ENCODE measurements around the gene TNFAIP1.

Gene TNFAIP1

DNA sequence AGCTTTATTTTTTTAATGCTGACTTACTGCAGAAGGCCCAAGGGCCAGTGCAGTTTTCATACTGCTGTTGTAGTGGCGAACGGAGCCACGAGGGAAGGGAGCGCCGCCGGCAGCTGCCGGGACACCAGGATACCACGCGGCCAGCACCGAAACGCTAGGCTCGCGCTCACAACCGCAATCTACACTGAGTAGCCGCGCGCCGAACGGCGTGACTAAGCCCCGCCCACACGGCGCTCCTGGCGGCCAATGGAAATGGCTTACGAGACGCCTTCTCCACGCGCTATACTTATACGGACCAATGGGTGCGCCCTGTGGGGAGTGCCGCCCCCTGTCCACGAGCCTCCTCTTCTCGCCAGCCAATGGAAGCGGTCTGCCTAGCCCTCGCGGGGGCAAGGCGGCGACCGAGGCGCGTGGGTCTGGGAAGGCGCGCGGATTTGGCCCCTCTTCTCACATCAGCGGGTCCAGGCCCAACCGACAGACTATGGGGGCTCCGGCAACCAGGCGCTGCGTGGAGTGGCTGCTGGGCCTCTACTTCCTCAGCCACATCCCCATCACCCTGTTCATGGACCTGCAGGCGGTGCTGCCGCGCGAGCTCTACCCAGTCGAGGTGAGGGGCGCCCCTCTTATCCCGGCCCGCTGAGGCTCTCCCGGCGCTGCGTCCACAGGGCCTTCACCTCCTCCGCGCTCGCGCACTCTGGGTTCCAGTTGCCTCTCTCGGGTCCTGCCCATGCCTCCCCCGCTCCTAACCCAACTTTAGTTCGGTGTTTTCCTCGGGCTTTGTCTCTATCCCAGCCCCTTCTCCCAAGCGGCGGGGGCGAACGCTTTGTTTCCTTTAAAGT lies 16.6 kb upstream of the TNFAIP1 start, which contains the start of gene TMEM97:
Gene TMEM97, plus strand, starts transcription at position 442 of the 839 bp plus-strand sequence. Its CDS starts 40 bp downstream, at position 482.
- Mint-ChIP-seq H3K27me3 (no peaks in the 10 kb centered on the region), H3K9me3 (ENCODE audit: low read depth) (no peaks in the 10 kb centered on the region), H3K27ac (peak within 1 kb of the TSS; percentile 83), H3K36me3 (peaks cover 10% of the 10 kb centered on the region), H3K4me3 (peak within 1 kb of the TSS; percentile 93), H3K4me1 (ENCODE audit: low read depth) (peaks cover 26% of the 10 kb centered on the region)

- Mint-ChIP-seq H3K4me3 (peak overlapping the region; percentile 93), H3K27me3 (no peaks in the 10 kb centered on the region), H3K36me3 (peaks cover 10% of the 10 kb centered on the region), H3K4me1 (ENCODE audit: low read depth) (peaks cover 26% of the 10 kb centered on the region), H3K27ac (peak overlapping the region; percentile 83), H3K9me3 (ENCODE audit: low read depth) (no peaks in the 10 kb centered on the region)
These were observed 16.0 kb upstream of the TNFAIP1 start for GRCh38 chr17:28319598-28319935.

GRCh38 chr17:28320215-28321061 lies 15.1 kb upstream of the TNFAIP1 start:
- Mint-ChIP-seq H3K27ac (peak overlapping the region; percentile 5), H3K36me3 (peaks cover 10% of the 10 kb centered on the region), H3K27me3 (no peaks in the 10 kb centered on the region), H3K4me1 (ENCODE audit: low read depth) (peaks cover 26% of the 10 kb centered on the region), H3K9me3 (ENCODE audit: low read depth) (no peaks in the 10 kb centered on the region), H3K4me3 (peak overlapping the region; percentile 93)

- no peaks in the 10 kb centered on the region for H3K27me3 Mint-ChIP-seq
- H3K4me3 Mint-ChIP-seq: no peak overlapping the region
- no peaks in the 10 kb centered on the region for H3K9me3 Mint-ChIP-seq (ENCODE audit: low read depth)
- no peak overlapping the region for H3K27ac Mint-ChIP-seq
- H3K36me3 Mint-ChIP-seq: peaks cover 14% of the 10 kb centered on the region
- H3K4me1 Mint-ChIP-seq (ENCODE audit: low read depth): peaks cover 20% of the 10 kb centered on the region
These were observed 11.3 kb upstream of the TNFAIP1 start for GRCh38 chr17:28324267-28324745.

GRCh38 chr17:28324781-28325180 lies 10.8 kb upstream of the TNFAIP1 start:
- Mint-ChIP-seq H3K36me3 (peaks cover 14% of the 10 kb centered on the region), H3K27me3 (no peaks in the 10 kb centered on the region), H3K27ac (no peak overlapping the region), H3K9me3 (ENCODE audit: low read depth) (no peaks in the 10 kb centered on the region), H3K4me1 (ENCODE audit: low read depth) (peaks cover 18% of the 10 kb centered on the region), H3K4me3 (no peak overlapping the region)

GRCh38 chr17:28325211-28325610 lies 10.3 kb upstream of the TNFAIP1 start:
- Mint-ChIP-seq H3K4me1 (ENCODE audit: low read depth) (peaks cover 14% of the 10 kb centered on the region), H3K4me3 (no peak overlapping the region), H3K27ac (no peak overlapping the region), H3K36me3 (peaks cover 14% of the 10 kb centered on the region), H3K27me3 (no peaks in the 10 kb centered on the region), H3K9me3 (ENCODE audit: low read depth) (no peaks in the 10 kb centered on the region)

DNA sequence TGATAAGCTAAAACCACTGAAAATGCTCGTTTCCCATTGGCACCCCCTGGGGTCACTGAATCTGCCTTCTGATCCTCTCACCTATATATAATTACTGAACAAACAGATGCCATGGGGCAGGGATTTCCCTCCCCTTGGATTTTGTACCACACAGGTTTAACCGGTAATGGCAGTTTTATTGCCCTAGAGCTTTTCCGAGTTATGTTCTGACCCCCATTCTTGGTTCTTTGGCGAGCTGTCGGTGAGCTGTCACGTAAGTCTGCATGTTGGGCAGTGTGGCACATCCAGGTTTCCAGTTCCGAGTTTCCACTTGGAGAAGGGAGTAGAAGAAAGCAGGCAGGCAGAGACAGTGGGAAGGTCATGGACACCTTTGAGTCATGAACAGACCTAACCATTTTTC lies 9.4 kb upstream of the TNFAIP1 start:
- H3K9me3 Mint-ChIP-seq (ENCODE audit: low read depth): no peaks in the 10 kb centered on the region
- H3K27ac Mint-ChIP-seq: no peak overlapping the region
- peaks cover 7% of the 10 kb centered on the region for H3K4me1 Mint-ChIP-seq (ENCODE audit: low read depth)
- H3K36me3 Mint-ChIP-seq: peaks cover 8% of the 10 kb centered on the region
- no peak overlapping the region for H3K4me3 Mint-ChIP-seq
- no peaks in the 10 kb centered on the region for H3K27me3 Mint-ChIP-seq

GRCh38 chr17:28327031-28327607 lies 8.4 kb upstream of the TNFAIP1 start:
- H3K4me3 Mint-ChIP-seq: no peak overlapping the region
- H3K27ac Mint-ChIP-seq: no peak overlapping the region
- H3K36me3 Mint-ChIP-seq: peaks cover 8% of the 10 kb centered on the region
- no peaks in the 10 kb centered on the region for H3K27me3 Mint-ChIP-seq
- H3K4me1 Mint-ChIP-seq (ENCODE audit: low read depth): peaks cover 8% of the 10 kb centered on the region
- H3K9me3 Mint-ChIP-seq (ENCODE audit: low read depth): no peaks in the 10 kb centered on the region

DNA sequence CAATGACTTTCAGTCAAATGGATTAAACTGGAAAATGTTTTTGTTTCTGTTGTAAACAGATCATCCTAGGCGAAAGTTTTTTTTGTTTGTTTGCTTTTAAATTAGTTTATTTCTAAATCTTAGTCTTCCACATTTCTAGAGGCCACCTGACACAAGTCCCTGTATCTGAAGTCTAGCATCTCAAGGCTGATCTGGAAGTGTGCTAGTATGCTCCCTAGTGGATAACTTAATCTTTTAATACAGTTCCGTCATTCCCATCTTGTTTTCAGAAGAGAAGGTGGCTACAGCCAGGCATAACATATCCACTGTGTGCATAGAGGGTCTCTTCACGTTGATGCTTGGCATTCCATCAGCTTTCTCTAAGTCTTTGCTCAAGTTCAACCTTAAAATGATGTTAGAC lies 7.9 kb upstream of the TNFAIP1 start:
- no peaks in the 10 kb centered on the region for H3K27me3 Mint-ChIP-seq
- H3K36me3 Mint-ChIP-seq: peaks cover 4% of the 10 kb centered on the region
- no peaks in the 10 kb centered on the region for H3K9me3 Mint-ChIP-seq (ENCODE audit: low read depth)
- H3K4me3 Mint-ChIP-seq: no peak overlapping the region
- H3K4me1 Mint-ChIP-seq (ENCODE audit: low read depth): peaks cover 11% of the 10 kb centered on the region
- H3K27ac Mint-ChIP-seq: no peak overlapping the region

DNA sequence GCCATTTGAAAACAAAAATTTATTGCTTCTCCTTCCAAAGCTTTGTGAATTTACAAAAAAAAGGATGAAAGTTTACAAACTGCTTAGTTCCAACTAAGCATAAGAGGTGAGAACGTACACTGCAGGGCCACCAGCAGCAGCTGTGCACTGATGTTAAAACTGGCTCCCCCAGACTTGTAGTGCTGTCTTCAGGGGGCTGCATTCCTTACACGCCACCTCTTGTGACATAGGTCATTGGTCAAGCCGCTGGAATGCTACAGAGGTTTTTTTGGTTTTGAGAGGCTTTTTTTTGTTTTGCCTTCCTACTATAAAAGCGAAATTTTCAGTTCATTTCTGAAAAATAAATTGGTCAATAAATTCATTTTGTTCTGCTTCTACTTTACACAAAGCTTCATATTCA lies 7.2 kb upstream of the TNFAIP1 start:
- H3K4me1 Mint-ChIP-seq (ENCODE audit: low read depth): peaks cover 12% of the 10 kb centered on the region
- no peaks in the 10 kb centered on the region for H3K27me3 Mint-ChIP-seq
- H3K36me3 Mint-ChIP-seq: peaks cover 4% of the 10 kb centered on the region
- no peak overlapping the region for H3K4me3 Mint-ChIP-seq
- H3K9me3 Mint-ChIP-seq (ENCODE audit: low read depth): no peaks in the 10 kb centered on the region
- no peak overlapping the region for H3K27ac Mint-ChIP-seq

- Mint-ChIP-seq H3K27ac (no peak overlapping the region), H3K27me3 (no peaks in the 10 kb centered on the region)
These were observed 4.9 kb upstream of the TNFAIP1 start for GRCh38 chr17:28330671-28331070.

DNA sequence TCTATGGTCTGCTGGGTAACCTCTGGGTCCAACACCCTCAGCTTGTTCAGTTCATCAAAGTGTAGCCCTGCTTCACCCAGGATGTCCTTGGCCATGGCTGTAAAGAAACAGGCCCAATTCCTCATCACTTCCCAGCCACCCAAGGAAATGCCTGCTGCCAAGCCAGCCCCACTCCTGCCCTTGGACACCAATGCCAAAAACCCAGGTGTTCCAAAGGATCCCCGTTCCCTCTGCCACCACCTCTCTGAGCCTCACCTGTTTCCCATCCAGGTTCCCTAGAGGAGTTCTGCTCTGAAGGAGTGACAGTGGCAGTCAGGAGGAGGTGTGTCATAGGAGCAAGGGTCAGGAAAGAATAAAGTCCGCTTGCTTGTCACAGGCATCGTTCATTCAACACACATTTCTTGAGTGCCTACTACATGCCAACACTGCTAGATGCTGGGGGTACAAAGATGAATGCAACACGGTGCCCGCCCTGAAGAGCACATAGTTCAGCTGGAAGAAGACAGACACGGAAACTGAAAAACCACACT lies 3.6 kb upstream of the TNFAIP1 start:
- Mint-ChIP-seq H3K27me3 (no peaks in the 10 kb centered on the region), H3K36me3 (peaks cover 3% of the 10 kb centered on the region), H3K4me3 (no peak overlapping the region), H3K9me3 (ENCODE audit: low read depth) (no peaks in the 10 kb centered on the region), H3K4me1 (ENCODE audit: low read depth) (peaks cover 40% of the 10 kb centered on the region), H3K27ac (no peak overlapping the region)

More at GRCh38 chr17:28330671-28331070, 4.9 kb upstream of the TNFAIP1 start:
- Mint-ChIP-seq H3K4me3 (no peak overlapping the region), H3K36me3 (peaks cover 4% of the 10 kb centered on the region), H3K4me1 (ENCODE audit: low read depth) (peaks cover 29% of the 10 kb centered on the region), H3K9me3 (ENCODE audit: low read depth) (no peaks in the 10 kb centered on the region)

- Mint-ChIP-seq H3K27ac (no peak overlapping the region), H3K9me3 (ENCODE audit: low read depth) (no peaks in the 10 kb centered on the region), H3K36me3 (peaks cover 5% of the 10 kb centered on the region), H3K27me3 (no peaks in the 10 kb centered on the region), H3K4me3 (no peak overlapping the region), H3K4me1 (ENCODE audit: low read depth) (peaks cover 45% of the 10 kb centered on the region)
These were observed 2.3 kb upstream of the TNFAIP1 start for GRCh38 chr17:28333083-28333746.

GRCh38 chr17:28334171-28334570 lies 1.4 kb upstream of the TNFAIP1 start:
- Mint-ChIP-seq H3K9me3 (ENCODE audit: low read depth) (no peaks in the 10 kb centered on the region), H3K4me3 (peak overlapping the region; percentile 96), H3K4me1 (ENCODE audit: low read depth) (peaks cover 50% of the 10 kb centered on the region), H3K36me3 (peaks cover 2% of the 10 kb centered on the region), H3K27me3 (no peaks in the 10 kb centered on the region), H3K27ac (peak overlapping the region; percentile 79)
